ENCODE data around the gene PCF11.

Gene PCF11

DNA sequence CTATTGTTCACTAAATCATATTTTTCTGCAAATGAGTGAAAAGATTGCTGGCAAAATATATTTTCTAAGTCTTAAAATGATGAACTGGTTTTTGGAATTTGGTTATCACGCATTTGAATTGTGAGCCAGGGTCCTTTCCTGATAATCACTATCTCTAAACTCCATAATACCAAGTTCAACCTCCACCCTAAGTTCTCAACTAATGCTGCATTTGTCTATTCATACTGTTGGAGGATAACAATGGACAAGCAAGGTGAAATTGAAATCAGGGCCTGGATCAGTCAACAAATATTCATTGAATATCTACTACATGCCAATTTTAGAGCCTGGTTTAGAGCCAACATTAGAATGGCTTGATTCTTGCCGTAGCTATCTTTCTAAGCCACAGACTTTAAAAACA lies 4.7 kb upstream of the PCF11 start:
- no peak for DNase-seq

DNA sequence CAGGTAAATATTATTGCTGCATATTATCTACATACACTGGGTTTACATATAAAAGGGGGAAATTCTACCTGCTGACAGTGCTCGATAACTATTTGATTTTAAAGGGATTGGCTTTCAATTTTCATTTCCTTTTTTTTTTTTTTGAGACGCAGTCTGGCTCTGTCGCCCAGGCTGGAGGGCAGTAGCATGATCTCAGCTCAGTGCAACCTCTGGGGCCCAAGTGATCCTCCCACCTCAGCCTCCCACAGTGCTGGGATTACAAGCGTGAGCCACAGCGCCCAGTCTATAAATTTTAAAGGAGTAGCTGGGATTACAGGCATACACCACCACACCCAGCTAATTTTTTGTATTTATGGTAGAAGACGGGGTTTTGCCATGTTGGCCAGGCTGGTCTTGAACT lies 3.2 kb upstream of the PCF11 start:
- DNase-seq, result no peak

DNA sequence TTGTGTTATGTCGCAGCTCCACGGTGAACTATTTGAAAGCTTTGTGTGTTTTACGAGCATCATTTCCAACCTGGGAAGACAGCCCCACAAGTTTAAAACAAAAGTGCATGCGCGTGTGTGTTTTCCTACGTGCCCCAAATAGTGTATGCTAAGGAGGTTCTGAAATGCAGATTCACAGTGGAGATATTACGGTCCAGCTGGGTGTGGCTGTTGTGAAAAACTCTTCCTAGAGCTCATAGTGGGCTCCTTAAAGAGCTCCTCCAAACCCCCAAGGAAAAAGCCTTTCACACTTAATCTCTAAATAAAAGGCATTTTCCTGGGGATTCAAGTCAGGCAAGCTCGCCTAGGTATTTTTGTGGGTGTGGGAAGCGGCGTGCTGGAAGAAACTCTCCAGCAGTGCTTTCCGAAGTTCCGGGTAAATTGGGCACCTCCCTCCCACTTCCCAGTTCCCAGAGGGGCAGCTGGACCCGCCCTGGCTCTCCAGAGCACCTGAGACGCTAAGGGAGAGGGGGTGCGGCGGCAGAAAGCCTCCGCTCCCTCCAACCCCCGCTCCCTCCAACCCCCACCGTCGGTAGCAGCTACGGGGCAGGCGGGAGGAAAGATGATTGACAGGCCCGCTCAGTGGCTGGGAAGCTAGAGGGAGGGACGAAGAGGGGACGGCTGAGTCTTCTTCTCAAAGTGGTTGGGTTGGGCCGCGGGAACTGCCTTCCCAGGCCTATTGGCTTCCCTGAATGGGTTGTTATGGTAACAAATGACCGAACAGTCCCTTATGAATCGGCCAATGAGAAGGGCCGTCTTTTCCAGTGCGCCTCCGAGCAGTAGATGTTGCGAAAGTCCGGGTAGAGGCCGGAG lies 561 bp upstream of the PCF11 start:
- DNase-seq, result peak; percentile 99

DNA sequence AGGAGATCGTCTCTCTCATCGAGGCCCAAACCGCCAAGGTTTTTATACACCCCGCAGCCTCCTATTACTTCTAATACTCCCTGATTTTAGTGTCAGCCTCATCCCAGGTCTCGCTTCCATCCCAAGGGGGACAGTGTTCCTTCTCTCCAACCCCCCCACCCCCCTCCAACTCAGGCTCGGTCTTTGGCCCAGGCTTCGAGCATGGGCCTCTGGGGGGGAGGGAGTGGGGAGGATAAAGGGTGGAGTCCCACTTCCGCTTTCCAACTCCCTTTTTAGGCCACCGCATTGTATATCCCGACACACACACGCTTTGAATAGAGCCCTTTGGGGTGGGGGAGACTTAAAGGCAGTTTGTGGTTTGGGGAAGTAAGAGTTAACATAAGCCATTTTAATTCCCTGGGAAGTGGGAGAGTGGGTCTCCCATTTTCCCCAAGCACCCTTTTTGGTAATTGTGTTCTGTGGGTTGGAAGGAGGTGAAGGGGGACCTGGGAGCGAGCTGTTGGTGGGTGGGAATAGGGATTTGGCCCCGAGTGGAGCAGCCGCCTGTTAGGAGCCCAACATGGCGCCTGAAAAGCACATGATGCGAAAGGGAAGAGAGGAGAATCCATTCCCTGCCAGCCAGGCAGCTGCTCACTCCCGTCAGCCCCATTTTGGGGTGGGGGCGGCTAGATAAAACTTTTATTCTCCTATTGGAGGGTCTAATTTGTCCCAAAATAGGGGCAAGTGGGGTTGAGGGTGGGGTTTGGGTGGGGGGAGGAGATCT lies 844 bp downstream of the PCF11 start:
- no peak for DNase-seq

DNA sequence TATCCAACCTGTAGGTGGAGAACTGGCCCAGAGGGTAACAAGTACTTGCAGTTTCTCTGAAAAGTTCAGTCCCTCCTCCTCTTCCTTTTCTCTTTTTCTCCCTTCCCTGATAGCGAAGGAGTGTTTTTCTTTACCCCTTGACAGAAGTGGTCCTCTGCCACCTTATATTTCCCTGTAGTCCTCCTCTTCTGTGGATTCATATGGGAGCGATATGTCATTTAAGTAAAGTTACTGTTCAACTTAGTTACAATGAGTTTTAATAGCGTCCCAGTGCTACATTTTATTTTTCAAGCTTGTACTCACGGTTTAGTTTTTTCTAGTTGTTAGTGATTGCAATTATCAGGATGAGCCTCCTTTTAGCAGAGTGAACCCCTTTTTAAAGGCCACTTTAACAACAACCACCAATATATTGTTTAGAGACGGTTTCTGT lies 1.4 kb downstream of the PCF11 start:
- no peak for DNase-seq

DNA sequence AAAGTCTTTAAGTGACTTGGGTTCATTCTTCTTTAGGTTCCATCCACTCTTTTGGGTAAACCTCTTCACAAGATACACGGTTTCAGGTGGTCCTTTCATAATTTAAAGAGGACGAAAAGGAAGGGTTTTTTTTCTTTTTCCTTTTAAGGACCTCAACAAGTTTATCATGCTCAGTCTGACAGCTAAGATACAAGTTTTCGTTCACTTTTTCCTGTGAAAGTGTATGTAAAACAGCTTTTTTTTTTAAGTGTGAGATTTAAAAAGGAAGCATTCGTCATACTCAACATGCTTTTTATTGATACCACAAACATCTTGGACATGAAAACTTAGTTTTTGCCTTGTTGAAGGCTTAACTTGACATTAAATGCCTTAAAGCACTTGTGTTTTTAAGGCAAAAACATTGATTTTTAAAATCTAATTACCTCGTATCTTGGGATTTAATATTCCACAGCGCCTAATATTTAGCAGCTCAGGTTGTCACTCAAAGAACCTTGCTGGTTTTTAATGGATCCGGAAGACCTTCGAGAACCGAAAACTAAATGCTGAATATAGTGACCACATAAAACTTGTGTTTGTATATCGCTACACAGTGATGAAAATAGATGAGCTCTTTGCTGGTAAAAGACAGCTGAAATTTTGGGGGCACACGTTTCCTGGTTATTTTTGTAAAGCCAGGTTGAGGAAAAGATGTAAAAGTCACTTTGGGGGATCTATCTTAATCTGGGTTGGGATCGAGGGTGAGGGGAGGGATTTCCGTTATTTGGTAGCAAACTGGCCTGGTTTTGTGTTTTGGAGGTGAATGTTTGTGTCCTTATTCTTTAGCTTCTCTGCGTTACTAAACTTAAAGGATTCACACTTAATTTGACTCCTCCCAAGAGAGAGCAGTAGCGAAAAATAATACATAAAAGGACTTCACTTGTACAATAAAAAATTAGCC lies 2.3 kb downstream of the PCF11 start:
- DNase-seq, result no peak

DNA sequence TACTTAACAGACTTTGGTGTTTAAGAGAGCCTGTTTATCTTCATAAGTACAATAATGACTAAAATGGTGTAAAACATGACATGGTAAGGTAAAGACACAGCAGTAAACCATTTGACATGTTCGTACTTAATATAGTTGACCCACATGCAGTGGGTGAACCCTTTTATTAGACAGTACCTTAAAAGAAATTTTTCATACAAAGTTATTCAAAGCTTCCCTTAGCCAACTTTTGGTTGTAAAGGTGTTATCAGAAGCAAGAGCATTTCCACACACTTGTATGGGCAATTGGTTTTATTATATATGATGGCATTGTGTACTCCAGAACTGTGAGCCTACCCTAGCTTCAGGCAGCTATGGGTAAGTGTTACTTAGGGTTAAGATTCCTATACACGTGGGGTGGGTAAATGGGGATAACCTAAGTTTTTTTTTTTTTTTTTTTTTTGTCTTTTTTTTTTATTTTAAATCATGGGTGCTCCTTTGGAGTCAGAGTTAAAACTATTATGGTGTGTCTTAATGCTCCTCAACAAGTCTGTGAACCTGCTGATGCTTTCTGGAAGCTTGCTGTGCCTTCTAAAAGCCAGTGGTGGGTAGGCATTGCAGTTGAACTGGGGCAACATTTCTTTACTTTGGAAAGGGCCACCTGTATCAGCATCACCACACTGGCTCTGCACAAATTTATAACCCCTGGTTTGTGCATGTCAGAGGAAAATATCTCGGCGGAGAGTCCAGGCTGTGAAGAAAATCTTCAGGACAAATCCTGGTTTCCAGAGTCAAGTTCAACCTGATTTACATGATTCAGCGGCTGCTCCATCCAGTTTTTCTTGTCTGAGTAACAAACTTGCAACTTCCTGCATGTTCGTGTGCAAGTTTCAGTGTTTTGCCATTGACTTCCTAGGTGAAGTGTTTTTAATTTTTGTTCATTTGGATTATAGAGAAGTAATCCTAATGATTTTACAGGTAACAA lies 3.3 kb downstream of the PCF11 start:
- no peak for DNase-seq

DNA sequence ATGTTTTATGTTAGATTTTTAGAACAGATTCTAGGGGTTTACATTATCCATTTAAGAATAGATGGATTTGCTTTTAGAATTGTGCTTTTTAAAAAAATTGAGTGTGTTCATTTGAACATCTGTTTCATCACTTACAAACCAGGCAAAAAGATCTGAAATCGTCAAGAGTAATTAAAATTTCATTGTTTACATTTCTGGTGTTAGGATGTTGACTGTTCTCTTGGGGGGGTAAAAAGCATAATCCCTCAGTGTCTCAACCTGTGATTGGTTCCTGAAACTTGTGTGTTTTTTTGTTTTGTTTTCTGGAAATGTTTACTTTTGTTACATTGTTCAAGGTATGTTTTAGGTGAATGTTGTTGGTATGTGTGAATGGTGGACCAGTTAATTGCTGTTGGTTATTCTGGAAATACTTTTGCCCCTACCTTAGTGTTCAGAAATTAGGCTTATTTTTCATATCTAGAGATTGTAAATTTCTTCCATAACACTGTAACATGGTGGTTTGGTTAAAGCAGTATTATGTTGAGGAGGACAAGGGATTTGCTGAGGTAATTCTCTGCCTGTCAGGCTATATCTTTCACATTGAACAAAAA lies 4.8 kb downstream of the PCF11 start:
- DNase-seq, result no peak

DNA sequence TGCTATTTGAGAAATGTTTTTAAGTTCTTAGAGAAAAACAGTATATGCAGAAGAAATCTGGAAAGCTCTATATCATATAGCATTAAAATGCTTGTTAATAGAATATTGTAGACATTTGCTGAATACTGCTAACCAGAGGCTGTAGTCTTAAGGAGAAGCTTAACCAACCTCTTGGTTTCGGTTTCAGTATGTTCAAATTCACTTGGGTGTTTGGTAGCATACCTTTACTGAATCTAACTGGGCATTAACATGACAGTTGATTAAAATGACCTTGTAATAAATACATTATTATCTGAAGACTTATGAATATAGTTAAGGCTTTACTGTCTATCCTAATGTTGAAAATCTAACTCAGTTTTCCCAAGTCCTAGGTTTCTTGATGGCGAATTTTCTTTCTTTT lies 5.4 kb downstream of the PCF11 start:
- no peak for DNase-seq

DNA sequence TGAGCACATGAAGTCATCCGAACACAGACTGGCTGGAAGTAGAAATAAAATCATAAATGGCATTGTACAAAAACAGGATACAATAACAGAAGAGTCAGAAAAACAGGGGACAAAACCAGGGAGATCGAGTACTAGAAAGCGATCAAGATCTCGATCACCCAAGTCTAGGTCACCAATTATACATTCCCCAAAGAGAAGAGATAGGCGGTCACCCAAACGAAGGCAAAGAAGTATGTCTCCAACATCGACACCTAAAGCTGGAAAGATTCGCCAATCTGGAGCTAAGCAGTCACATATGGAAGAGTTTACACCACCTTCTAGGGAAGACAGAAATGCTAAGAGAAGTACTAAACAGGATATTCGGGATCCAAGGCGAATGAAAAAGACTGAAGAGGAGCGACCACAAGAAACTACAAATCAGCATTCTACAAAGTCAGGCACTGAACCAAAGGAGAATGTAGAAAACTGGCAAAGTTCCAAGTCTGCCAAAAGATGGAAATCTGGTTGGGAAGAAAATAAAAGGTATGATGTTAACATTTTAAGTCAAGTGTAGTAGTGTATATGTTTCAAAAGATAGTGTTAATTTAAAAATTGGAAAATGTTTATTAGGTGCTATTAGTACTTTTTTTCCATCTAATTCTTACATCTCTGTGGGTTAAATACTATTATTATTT lies 9.4 kb downstream of the PCF11 start:
- no peak for DNase-seq

DNA sequence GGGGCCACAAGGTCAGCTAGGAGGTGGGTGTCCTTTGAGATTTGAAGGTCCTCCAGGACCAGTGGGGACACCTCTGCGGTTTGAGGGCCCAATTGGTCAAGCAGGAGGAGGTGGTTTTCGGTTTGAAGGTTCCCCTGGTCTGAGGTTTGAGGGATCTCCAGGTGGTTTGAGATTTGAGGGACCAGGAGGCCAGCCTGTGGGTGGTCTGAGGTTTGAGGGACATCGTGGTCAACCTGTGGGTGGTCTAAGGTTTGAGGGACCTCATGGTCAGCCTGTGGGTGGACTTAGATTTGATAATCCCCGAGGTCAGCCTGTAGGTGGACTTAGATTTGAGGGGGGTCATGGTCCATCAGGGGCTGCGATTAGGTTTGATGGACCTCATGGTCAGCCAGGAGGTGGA lies 11.8 kb downstream of the PCF11 start:
- no peak for DNase-seq

DNA sequence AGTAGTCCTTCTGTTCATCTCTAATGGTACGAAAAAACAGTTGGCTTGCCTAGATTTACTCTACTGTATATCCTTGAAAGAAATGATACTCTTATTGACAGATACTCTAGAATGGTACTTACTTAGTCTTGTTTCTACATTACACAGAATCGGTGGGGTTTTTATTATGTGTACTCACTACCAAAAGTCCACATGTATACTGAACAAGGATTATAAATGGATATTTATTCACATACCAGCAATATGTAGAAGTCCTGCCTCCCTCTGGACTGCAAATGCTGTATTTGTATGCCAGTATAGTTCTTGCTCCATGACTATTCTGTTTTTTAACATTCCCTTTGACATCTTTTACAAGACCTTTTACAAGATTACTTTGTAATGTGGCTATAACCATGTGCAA lies 13.9 kb downstream of the PCF11 start:
- DNase-seq, result no peak

DNA sequence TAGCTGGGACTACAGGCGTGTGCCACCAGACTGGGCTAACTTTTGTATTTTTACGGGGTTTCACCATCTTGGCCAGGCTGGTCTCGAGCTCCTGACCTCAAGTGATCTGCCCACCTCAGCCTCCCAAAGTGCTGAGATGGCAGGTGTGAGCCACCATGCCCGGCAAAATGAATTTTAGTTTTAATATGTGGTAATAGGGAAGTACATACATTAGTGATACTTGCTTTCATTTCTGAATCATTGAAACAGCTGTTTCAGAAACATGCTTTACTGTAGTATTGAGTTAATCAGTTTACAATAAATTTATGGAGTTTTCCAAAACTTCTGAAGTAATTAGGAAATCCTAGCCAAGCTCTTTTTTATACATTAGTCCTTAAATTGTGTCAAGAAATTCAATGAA lies 15.6 kb downstream of the PCF11 start:
- DNase-seq, result no peak

DNA sequence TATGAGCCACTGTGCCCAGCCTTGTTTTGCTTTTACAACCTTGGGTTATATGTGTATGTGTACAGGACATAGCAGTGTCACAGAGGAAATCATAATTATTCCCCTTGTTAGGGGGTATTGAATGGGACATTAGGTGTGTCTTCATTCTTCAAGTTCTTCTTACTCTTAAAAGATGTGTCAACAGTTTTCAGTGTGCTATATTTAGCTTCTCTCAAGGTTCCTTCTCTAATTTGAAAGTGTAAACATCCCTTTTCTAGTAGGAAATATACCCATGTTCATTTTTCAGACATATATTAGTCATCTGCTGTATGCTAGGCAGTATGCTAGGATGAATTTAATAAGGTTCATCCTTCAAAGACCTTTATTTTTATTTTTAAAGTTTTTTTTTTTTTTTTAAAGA lies 17.1 kb downstream of the PCF11 start:
- no peak for DNase-seq

DNA sequence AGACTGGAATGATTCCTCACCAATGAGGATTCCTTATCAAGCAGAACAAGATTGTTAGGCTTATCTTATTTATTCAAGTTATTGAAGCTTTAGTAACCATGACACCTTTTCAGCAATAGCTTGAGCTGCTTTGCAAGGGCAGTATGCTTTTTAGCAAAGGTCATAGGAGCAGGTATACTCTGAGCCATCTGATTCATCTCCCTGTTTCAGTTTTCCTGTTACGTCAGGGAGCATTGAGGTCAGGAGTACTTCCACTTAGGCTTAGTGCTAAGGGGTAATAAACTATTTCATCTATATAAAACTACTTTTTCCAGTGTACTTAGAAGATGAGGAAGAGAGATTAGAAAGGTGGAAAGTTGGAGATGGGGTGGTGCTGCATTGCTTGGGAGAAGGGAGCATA lies 18.9 kb downstream of the PCF11 start:
- DNase-seq, result no peak

DNA sequence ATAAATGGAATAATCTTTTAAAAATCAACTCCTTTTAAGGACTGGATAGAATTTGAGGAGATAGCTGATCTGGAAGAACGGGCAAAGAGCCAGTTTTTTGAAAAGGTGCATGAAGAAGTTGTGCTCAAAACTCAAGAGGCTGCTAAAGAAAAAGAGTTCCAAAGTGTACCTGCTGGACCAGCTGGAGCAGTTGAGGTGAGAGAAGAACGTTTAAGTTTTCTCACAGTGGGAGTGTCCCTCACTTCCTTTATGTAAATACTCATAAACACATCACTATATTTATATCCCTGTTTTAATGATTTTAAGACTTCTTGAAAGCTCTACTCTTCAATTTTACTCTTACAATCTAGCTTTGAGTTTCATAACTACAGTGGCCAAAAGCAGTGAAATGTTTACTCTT lies 24.9 kb downstream of the PCF11 start:
- no peak for DNase-seq

DNA sequence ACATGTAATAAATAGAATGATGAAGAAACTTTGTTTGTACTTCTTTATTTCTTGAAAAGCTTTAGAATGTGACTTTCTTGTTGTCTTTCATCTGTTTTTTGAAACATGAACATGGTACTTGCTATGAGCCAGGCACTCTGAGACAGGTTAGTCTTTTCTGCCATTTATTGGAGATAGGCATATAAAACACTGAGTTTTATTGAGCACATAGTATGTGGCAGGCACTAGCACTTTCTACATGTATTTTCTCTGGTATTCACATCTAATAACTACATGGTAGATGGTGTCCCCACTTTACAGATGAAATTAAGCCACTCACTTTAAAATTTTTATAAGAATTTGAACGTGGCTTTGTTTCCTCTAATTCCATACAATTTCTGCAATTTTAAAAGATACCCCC lies 28.8 kb downstream of the PCF11 start:
- DNase-seq, result no peak

DNA sequence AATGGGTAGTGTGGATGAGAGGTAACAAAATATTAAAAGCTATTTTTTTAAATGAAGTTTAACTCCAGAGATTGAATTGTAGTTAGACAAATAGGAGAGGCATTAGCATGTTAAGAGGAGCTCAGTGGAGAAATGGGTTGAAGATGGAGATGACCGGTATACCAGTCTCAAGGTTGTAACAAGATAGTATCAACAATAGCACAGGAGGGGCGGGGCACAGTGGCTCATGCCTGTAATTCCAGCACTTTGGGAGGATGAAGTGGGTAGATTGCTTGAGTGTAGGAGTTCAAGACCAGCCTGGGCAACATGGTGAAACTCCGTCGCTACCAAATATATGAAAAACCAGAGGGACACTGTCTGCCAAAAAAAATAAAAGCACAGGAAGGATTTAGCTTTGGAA lies 30.5 kb downstream of the PCF11 start:
- no peak for DNase-seq

DNA sequence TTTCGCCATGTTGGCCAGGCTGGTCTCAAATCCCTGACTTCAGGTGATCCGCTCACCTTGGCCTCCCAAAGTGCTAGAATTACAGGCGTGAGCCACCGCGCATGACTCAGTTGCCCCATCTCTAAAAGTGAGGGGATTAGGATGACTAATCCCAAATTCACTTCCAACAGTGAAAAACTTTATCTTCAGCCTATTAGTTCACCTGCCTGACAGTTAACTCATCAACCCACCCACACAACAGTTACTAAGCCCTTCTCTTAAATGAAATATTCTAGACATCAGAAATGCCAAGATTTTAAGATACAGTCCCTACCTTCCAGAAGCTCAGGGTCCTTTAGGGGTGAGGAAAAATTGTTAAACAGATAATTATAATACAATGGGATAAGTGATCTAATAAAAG lies 34.6 kb downstream of the PCF11 start:
- DNase-seq, result no peak

DNA sequence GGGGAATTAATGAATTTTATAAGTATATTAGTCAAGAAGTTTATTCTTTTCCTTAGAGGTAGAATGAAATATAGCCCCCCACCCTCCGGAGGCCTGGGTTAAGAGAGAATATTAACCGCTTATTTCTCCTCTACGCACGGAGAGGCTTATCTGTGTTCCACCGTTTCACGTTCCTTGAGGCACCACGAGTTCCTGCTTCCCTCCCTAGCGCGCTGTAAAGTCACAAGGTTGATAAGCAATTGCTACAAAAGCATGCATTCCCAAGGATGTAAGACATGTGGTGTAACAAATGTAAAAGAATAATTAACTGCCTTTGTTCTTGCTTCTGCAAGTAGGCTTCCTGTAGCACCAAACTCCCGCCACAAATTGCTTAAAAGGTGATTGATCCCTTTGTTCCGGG lies 35.1 kb downstream of the PCF11 start:
- DNase-seq, result no peak

DNA sequence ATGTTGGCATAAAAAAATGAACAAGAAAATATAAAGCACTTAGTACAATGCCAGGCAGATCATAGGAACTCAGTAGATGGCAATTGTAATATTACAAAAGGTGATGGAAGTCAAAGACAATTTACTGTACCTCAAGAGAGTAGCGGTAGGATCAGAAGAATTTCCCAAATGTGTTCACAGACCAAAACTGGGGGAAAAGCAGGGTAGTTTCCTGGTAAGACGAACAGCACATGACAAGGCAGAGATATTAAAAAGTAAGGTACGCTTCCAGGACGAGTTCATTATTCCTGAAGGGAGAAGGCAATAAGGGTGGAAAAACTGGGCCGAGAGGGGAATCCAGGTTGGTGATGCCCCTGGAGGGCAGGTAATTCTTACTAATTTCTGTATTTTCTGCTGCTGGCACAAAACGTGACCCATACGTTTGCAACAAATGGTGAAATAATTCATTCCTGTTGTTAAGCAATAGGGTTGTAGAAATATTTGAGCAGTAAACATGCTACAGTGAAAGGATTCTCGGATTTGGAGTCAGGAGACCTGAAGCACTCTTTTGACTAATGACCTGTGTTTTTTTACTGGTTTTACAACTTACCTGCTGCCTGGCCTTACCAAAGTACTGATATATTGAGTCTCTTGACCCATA lies 35.8 kb downstream of the PCF11 start:
- no peak for DNase-seq
